HepG2 (cell line): Measurements from ENCODE around the gene DCLK1. TPM values are rescaled to one million over a fixed set of nuclear protein-coding genes. Genes with fewer than 3 reads are reported as not detected.

Experiments used
- ATAC-seq: fragments of 200-7000 bp; cut with Tn5 transposase; 3 replicates; pipeline ENCODE4 v1.9.1; 2020; ENCODE audit warnings: mild to moderate bottlenecking, moderate library complexity
- BruUV-seq: library from RNA; stranded (reverse); fragments of 400-500 nt; replicated peaks from 2 replicates; lab custom pipeline; 2021; lab: Mats Ljungman, UMichigan
- CTCF ChIA-PET: fragments of 300-600 bp; formaldehyde crosslinking; extraction: SDS; loops from one replicate; lab custom pipeline; 2021; ENCODE audit warnings: low total read pairs, inconsistent platforms, low intra/inter-chr PET ratio; lab: Yijun Ruan, JAX
- POLR2A ChIA-PET: fragments of 350-600 bp; sonication (Branson Sonifier 250); formaldehyde crosslinking; loops from one replicate; lab custom pipeline; 2020; ENCODE audit warnings: antibody characterized with exemption, inconsistent platforms; lab: Yijun Ruan, JAX
- DNase-seq: peaks from one replicate; pipeline ENCODE4 v3.0.0-alpha.2; 2015; ENCODE audit warnings: low spot score
- FAIRE-seq: peaks from 3 replicates; lab custom pipeline; 2011; peaks lifted over from hg19 to GRCh38; lab: Jason Lieb, UNC
- H2AFZ ChIP-seq: one replicate; pipeline ENCODE4 v1.6.1; 2011; ENCODE audit warnings: low read length, inconsistent platforms
- H3K27ac ChIP-seq: fragments of 300-600 bp; 3 replicates; pipeline ENCODE4 v1.8.0; 2011; ENCODE audit warnings: mixed run types, mild to moderate bottlenecking, mixed read lengths, low read length, inconsistent platforms; ENCODE audit not compliant: insufficient read depth; ENCODE audit errors: extremely low read length
- H3K27me3 ChIP-seq, 2 experiments: fragments of 200-600 bp in 1 of 2; 2 replicates in 1 of 2; 3 replicates in 1 of 2; pipeline versions ENCODE4 v1.6.0 to v1.8.0; 2011; ENCODE audit warnings: low read length in 2 of 2, mild to moderate bottlenecking in 2 of 2, moderate library complexity in 2 of 2, inconsistent platforms in 1 of 2; ENCODE audit not compliant: insufficient read depth in 2 of 2, control insufficient read depth in 1 of 2
- H3K36me3 ChIP-seq, 2 experiments: fragments of 200-600 bp in 1 of 2; replicated peaks in 1 of 2; 2 replicates in 1 of 2; 3 replicates in 1 of 2; pipeline versions ENCODE4 v1.5.1 to v1.8.0; 2011; ENCODE audit warnings: low read length in 2 of 2, inconsistent platforms in 1 of 2; ENCODE audit not compliant: insufficient read depth in 2 of 2, control insufficient read depth in 1 of 2
- H3K4me1 ChIP-seq: 2 replicates; pipeline ENCODE4 v1.5.1; 2012; ENCODE audit warnings: low read length, inconsistent platforms; ENCODE audit not compliant: insufficient read depth
- H3K4me2 ChIP-seq: 2 replicates; pipeline ENCODE4 v1.6.0; 2011; ENCODE audit warnings: low read depth, low read length, inconsistent platforms
- H3K4me3 ChIP-seq, 3 experiments: fragments of 200-600 bp in 1 of 3; sonication (generic), shearing (Covaris generic) in 1 of 3; replicated peaks in 1 of 3; 2 replicates each; pipeline ENCODE4 v1.5.1; 2011 to 2016; ENCODE audit warnings: low read length in 3 of 3, inconsistent platforms in 2 of 3, low read depth in 2 of 3, mild to moderate bottlenecking in 2 of 3, control low read depth in 1 of 3, mixed read lengths in 1 of 3; ENCODE audit not compliant: insufficient read depth in 1 of 3
- H3K79me2 ChIP-seq: one replicate; pipeline ENCODE4 v1.6.1; 2011; ENCODE audit warnings: low read length, inconsistent platforms; ENCODE audit not compliant: insufficient read depth
- H3K9ac ChIP-seq: 2 replicates; pipeline ENCODE4 v1.6.0; 2011; ENCODE audit warnings: mild to moderate bottlenecking, low read depth, low read length, inconsistent platforms; ENCODE audit not compliant: insufficient read depth
- H3K9me3 ChIP-seq: 2 replicates; pipeline ENCODE4 v1.5.1; 2012; ENCODE audit warnings: mild to moderate bottlenecking, low read length
- H4K20me1 ChIP-seq: 2 replicates; pipeline ENCODE4 v1.6.0; 2011; ENCODE audit warnings: inconsistent platforms, mild to moderate bottlenecking, low read length, moderate library complexity; ENCODE audit not compliant: insufficient read depth
- CBX5 ChIP-seq: sonication (generic); formaldehyde crosslinking; IDR thresholded peaks from 2 replicates; pipeline ENCODE4 v1.4.0; 2020; ENCODE audit warnings: missing genetic modification reagents, borderline replicate concordance
- FOXJ3 ChIP-seq: sonication (generic); formaldehyde crosslinking; IDR thresholded peaks from 2 replicates; pipeline ENCODE4 v1.4.0; 2020; ENCODE audit warnings: missing genetic modification reagents, mild to moderate bottlenecking, borderline replicate concordance
- KAT2B ChIP-seq: fragments of 150-350 bp; IDR thresholded peaks from 2 replicates; pipeline ENCODE4 v1.6.1; 2014; ENCODE audit warnings: low read depth, low read length, borderline replicate concordance
- LCORL ChIP-seq, 2 experiments: fragments of 450-650 bp in 1 of 2; sonication (generic) in 1 of 2; formaldehyde crosslinking in 1 of 2; IDR thresholded peaks; 2 replicates each; pipeline versions ENCODE4 v1.5.0 to v1.6.1; 2017 to 2020; ENCODE audit warnings: antibody characterized with exemption in 1 of 2, missing genetic modification reagents in 1 of 2
- TBX2 ChIP-seq: sonication (generic); formaldehyde crosslinking; IDR thresholded peaks from 2 replicates; pipeline ENCODE4 v1.5.0; 2020; ENCODE audit warnings: missing genetic modification reagents, mild to moderate bottlenecking, borderline replicate concordance
- ZBTB1 ChIP-seq: sonication (generic); formaldehyde crosslinking; IDR thresholded peaks from 2 replicates; pipeline ENCODE4 v1.4.0; 2020; ENCODE audit warnings: missing genetic modification reagents, borderline replicate concordance
- ZNF10 ChIP-seq: sonication (generic); formaldehyde crosslinking; IDR thresholded peaks from 2 replicates; pipeline ENCODE4 v1.4.0; 2020; ENCODE audit warnings: mild to moderate bottlenecking, low read depth, missing genetic modification reagents, borderline replicate concordance
- ZNF546 ChIP-seq: sonication (generic); formaldehyde crosslinking; conservative IDR thresholded peaks from 2 replicates; pipeline ENCODE4 v1.8.1; 2023; ENCODE audit warnings: mild to moderate bottlenecking, missing genetic modification reagents
- ZNF790 ChIP-seq: sonication (generic); formaldehyde crosslinking; IDR thresholded peaks from 2 replicates; pipeline ENCODE4 v1.8.0; 2022; ENCODE audit warnings: missing genetic modification reagents, mild to moderate bottlenecking, borderline replicate concordance
- WGBS: methylation state at CpG from one replicate; pipeline ENCODE4 v1.1.6; 2017; ENCODE audit warnings: low lambda C conversion rate; 5-methylcytosine and 5-hydroxymethylcytosine counted together
- in situ Hi-C: cut with HindIII; loops from 2 replicates; pipeline ENCODE4 v1.10.0; 2017; ENCODE audit warnings: low pct_unique_long_range_greater_than_20kb; ENCODE audit not compliant: extremely low pct_ligation_motif_present
- intact Hi-C: fragments of 100-400 bp; cut with micrococcal nuclease; formaldehyde crosslinking; loops from one replicate; pipeline ENCODE4 v1.10.0; 2022; ENCODE audit not compliant: unreplicated experiment
- polyA plus RNA-seq, 8 experiments: library from polyadenylated mRNA; depleted of rRNA in 3 of 8; stranded (reverse) in 7 of 8; unstranded in 1 of 8; fragments of >200 nt; fragmentation: Illumina TruSeq in 4 of 8; extraction: Trizol in 4 of 8; gene quantifications; 2 replicates each; pipeline versions ENCODE4 v1.2.1 to v1.2.3, GENCODE V29; 2011 to 2016; ENCODE audit warnings: low read depth in 4 of 8, missing spikeins in 1 of 8, mixed read lengths in 1 of 8; ENCODE audit not compliant: insufficient read depth in 1 of 8
- total RNA-seq, 5 experiments: library from RNA; depleted of rRNA; stranded (reverse); fragments of >200 nt; fragmentation: Illumina TruSeq; extraction: Trizol; gene quantifications; 2 replicates each; pipeline ENCODE4 v1.2.3, GENCODE V29; 2016; ENCODE audit warnings: low read depth in 1 of 5

Gene DCLK1
- total and polyA plus RNA-seq, 2 of the 13 experiments (the other 11 are each of a cell fraction or from before 2014, with no cell fraction given), result not detected

- TF ChIP-seq FOXJ3 (CRISPR knock-in tag) (no peak), ZNF10 (no peak), KAT2B (no peak), TBX2 (CRISPR knock-in tag) (no peak), CBX5 (CRISPR knock-in tag) (no peak), LCORL (IDR thresholded peaks at IDR 0.05) (no peak), LCORL (CRISPR knock-in tag; IDR thresholded peaks at IDR 0.05) (no peak), ZBTB1 (CRISPR knock-in tag) (no peak)
Observed at GRCh38 chr13:35766663-35767062, 364.5 kb downstream of the DCLK1 start (continued).

GRCh38 chr13:35765941-35766340 lies 365.2 kb downstream of the DCLK1 start:
- WGBS, result 35% methylated on average over 11 of the region's 11 CpGs
- Histone ChIP-seq H3K27me3 (no peaks in the 10 kb centered on the region; a peak in 1 of 5 replicates), H2AFZ (no peak overlapping the region), H3K27ac (no peak overlapping the region)
- FAIRE-seq, result no peak
- in situ Hi-C loops, result no loop called here
- TF ChIP-seq ZNF790 (no peak), ZNF546 (no peak)
- TF ChIP-seq, all 625 proteins: peak for 0
- Histone ChIP-seq H3K79me2 (no peaks in the 10 kb centered on the region), H4K20me1 (no peaks in the 10 kb centered on the region), H3K4me1 (no peaks in the 10 kb centered on the region), H3K36me3 (no peaks in the 10 kb centered on the region), H3K4me3 (no peak overlapping the region), H3K9me3 (peaks cover 21% of the 10 kb centered on the region), H3K4me2 (no peak overlapping the region), H3K9ac (no peak overlapping the region)
- POLR2A ChIA-PET, result no interaction called here
- ATAC-seq (no peak; the same call in 2 of the 3 replicates), DNase-seq (no peak)
- intact Hi-C loops, result no loop called here
- CTCF ChIA-PET, result no interaction called here
- BruUV-seq, result no TSS peak
